Cardiac muscle cell (in vitro differentiated cells and primary cell): ENCODE data around the gene FOXN3. TPM values are rescaled to one million over a fixed set of nuclear protein-coding genes. Genes with fewer than 3 reads are reported as not detected.

ENCODE experiments used
- DNase-seq, 2 donors: peaks; one replicate each; pipeline versions ENCODE4 v3.0.0 to v3.0.0-alpha.2; 2010 to 2017; ENCODE audit warnings: low read depth in 1 of 2, low spot score in 1 of 2
- H3K27ac ChIP-seq: fragments of 200-600 bp; sonication (generic); 2 replicates; pipeline ENCODE4 v1.5.1; 2016
- H3K27me3 ChIP-seq: fragments of 200-600 bp; sonication (generic); 2 replicates; pipeline ENCODE4 v1.6.0; 2016; ENCODE audit warnings: control low read depth
- H3K36me3 ChIP-seq: fragments of 200-600 bp; sonication (generic); 2 replicates; pipeline ENCODE4 v1.5.1; 2016; ENCODE audit warnings: control low read depth
- H3K4me1 ChIP-seq: fragments of 200-600 bp; sonication (generic); 2 replicates; pipeline ENCODE4 v1.8.1; 2017; ENCODE audit warnings: low read depth, mild to moderate bottlenecking, mixed run types
- H3K4me3 ChIP-seq: fragments of 200-600 bp; sonication (generic); 2 replicates; pipeline ENCODE4 v1.5.1; 2016; ENCODE audit warnings: mild to moderate bottlenecking
- H3K9me3 ChIP-seq: fragments of 200-600 bp; sonication (generic); 2 replicates; pipeline ENCODE4 v1.5.1; 2017; ENCODE audit warnings: low read depth, mild to moderate bottlenecking, control low read depth
- polyA plus RNA-seq: library from polyadenylated mRNA; unstranded; fragments of >200 nt; fragmentation: Nextera tagmentation; extraction: Ambion mirVana; gene quantifications from 2 replicates; pipeline ENCODE4 v1.2.1, GENCODE V29; 2016
- total RNA-seq: library from RNA; depleted of rRNA; stranded (reverse); fragments of >200 nt; gene quantifications from 2 replicates; pipeline ENCODE4 v1.2.3, GENCODE V29; 2016
- TF ChIP-seq, protein P1 (sequence below): IDR thresholded peaks from 2 replicates; pipeline ENCODE4 v1.5.1; 2012; ENCODE audit warnings: low read depth, mild to moderate bottlenecking, low read length

The FOXN3 gene
- total and polyA plus RNA-seq, 2 experiments from 2014 or later, result 43.8 to 74.8 TPM

DNA sequence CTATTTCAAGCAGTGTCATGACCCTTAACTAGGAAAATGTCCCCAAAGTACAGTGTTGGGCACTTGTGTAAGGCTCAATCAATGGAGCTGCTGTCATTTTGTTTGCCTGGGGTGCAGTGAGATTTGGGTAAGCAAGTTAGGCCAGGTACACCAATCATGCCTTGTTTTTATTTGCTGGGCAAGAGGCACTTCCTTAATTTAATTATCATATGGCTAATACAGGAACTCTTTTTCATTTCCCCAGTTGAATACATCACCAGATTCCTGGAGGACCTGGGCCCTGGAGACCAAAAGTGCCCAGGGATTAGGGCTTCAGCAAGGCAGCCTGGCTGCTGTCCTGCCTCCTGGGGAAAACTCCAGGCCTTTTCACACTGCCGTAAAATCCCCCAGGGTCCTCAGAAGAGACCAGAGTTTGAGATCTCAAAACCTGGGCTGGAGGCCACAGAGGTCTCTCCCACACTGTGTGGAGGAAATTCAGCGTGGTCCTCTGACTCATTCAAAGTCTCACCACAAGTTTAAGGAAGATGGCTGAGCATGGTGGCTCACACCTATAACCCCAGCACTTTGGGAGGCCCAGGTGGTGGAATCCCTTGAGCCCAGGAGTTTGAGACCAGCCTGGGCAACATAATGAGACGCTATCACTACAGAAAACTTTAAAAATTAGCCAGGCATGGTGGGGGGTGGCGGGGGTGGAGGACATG lies 28.4 kb upstream of the FOXN3 start:
- DNase-seq, result no peak
- TF ChIP-seq, protein P1, sequence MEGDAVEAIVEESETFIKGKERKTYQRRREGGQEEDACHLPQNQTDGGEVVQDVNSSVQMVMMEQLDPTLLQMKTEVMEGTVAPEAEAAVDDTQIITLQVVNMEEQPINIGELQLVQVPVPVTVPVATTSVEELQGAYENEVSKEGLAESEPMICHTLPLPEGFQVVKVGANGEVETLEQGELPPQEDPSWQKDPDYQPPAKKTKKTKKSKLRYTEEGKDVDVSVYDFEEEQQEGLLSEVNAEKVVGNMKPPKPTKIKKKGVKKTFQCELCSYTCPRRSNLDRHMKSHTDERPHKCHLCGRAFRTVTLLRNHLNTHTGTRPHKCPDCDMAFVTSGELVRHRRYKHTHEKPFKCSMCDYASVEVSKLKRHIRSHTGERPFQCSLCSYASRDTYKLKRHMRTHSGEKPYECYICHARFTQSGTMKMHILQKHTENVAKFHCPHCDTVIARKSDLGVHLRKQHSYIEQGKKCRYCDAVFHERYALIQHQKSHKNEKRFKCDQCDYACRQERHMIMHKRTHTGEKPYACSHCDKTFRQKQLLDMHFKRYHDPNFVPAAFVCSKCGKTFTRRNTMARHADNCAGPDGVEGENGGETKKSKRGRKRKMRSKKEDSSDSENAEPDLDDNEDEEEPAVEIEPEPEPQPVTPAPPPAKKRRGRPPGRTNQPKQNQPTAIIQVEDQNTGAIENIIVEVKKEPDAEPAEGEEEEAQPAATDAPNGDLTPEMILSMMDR, result no peak
- Histone ChIP-seq H3K9me3 (no peaks in the 10 kb centered on the region), H3K4me1 (no peaks in the 10 kb centered on the region), H3K27me3 (no peaks in the 10 kb centered on the region), H3K4me3 (no peak overlapping the region), H3K36me3 (no peaks in the 10 kb centered on the region), H3K27ac (no peak overlapping the region)

DNA sequence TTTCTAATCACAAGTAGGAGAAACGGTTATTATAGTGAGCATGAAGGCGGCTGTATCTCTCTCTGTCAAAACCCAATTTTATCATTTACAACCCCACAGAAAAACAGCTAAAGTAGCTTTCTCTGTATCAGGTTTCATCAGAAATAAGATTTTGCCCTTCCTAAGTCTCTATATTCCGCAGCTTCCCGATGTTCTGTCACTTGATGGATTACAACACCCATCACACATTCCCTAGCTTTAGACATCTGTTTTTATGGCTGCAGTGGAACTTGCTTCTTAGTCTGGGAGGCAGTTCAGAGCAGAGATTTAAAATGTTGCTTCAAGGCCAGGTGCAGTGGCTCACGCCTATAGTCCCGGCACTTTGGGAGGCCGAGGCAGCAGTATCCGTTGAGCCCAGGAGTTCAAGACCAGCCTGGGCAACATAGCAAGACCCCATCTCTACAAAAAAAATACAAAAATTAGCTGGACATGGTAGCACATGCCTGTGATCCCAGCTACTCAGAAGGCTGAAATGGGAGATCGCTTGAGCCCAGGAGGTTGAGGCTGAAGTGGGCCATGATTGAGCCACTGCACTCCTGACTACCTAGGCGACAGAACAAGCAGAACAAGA lies 27.6 kb upstream of the FOXN3 start:
- DNase-seq, result peak in 1 of 2 donors; percentile 47
- TF ChIP-seq, protein P1, result no peak
- no peaks in the 10 kb centered on the region for H3K4me1 ChIP-seq
- no peaks in the 10 kb centered on the region for H3K36me3 ChIP-seq
- no peak overlapping the region for H3K27ac ChIP-seq
- H3K9me3 ChIP-seq, result no peaks in the 10 kb centered on the region
- H3K4me3 ChIP-seq, result no peak overlapping the region
- no peaks in the 10 kb centered on the region for H3K27me3 ChIP-seq

DNA sequence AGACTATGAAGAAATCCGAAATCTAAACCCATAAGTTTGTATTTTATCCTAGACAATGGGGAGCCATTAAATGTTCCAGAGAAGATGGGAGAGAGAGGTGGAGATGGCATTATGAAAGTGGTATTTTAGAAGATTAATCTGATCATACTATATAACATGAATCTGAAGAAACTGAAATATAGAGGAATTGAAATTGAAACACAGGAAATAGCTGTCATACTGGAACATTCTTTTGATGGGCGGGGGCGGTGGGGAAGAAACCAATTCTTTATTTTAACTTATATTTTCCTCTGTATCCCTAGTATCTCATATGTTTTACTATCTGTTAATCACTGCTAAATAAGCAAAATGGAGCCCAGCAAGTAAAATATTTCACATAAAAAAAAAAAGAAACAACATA lies 27.0 kb upstream of the FOXN3 start:
- no peak overlapping the region for H3K4me3 ChIP-seq
- DNase-seq, result no peak
- no peaks in the 10 kb centered on the region for H3K27me3 ChIP-seq
- H3K27ac ChIP-seq, result no peak overlapping the region
- H3K9me3 ChIP-seq, result no peaks in the 10 kb centered on the region
- no peaks in the 10 kb centered on the region for H3K4me1 ChIP-seq
- TF ChIP-seq, protein P1, result no peak
- no peaks in the 10 kb centered on the region for H3K36me3 ChIP-seq

DNA sequence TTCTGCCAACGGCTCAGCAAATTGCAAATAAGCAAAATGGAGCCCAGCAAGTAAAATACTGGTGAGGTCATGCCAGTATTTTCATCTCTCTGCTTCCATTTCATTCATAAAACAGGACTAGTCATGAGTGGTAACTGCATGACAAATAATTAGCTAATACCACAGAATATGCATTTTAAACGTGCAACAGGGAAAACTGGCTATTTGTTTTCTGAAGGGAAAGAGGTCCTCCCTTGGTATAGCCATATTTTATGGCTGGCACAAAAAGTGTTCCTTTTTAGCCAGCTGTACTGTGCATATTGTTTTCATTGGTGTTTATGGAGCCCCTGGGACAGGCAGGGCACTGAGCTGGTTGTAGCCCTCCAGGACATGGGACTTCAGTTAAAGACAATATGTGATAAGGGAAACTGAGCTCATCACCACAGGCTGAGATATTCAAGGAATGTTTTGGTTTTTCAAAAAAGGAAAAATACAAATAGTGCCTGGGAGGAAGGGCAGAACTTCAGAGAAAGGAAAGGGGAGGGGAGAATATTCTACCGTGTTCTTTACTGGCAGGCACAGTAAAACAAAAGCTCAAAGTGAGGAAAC lies 26.1 kb upstream of the FOXN3 start:
- TF ChIP-seq, protein P1, result no peak
- Histone ChIP-seq H3K36me3 (no peaks in the 10 kb centered on the region), H3K27ac (no peak overlapping the region), H3K4me1 (no peaks in the 10 kb centered on the region), H3K4me3 (no peak overlapping the region), H3K27me3 (no peaks in the 10 kb centered on the region), H3K9me3 (no peaks in the 10 kb centered on the region)
- no peak for DNase-seq

DNA sequence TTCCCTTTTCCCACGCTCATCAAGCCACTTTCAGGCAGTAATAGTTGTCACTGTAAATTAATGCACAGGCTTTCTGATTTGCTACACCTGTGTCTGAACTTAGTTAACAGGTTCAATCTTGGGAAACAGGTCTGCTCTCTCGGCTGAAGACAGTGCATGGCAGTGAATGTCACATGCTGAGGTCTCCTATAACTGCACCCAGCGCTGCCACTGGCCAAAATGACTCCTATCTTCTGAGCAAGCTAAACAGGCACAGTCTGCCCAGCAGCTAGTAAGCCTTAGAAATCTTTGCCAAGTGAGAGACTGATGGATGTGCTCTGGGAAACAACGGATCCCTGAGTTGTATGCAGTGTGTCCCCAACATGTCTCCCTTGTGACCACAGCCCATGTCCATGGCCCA lies 25.2 kb upstream of the FOXN3 start:
- Histone ChIP-seq H3K36me3 (no peaks in the 10 kb centered on the region), H3K4me3 (no peak overlapping the region), H3K27me3 (no peaks in the 10 kb centered on the region), H3K27ac (no peak overlapping the region), H3K4me1 (no peaks in the 10 kb centered on the region), H3K9me3 (no peaks in the 10 kb centered on the region)
- TF ChIP-seq, protein P1, result no peak
- no peak for DNase-seq
